Adrenal gland (tissue), 12 donors: ENCODE measurements around the gene LURAP1L. TPM values are rescaled to one million over a fixed set of nuclear protein-coding genes. Genes with fewer than 3 reads are reported as not detected.

Experiments
- DNase-seq, 7 donors: peaks; one replicate each; pipeline ENCODE4 v3.0.0-alpha.2; 2019 to 2020
- H3K27ac ChIP-seq, 5 donors: fragments of 200-600 bp; sonication (generic) in 4 of 5; 1 replicate in 3 of 5; 2 replicates in 2 of 5; pipeline versions ENCODE4 v1.5.1 to v1.8.0; 2016 to 2020; ENCODE audit warnings: mild to moderate bottlenecking in 1 of 5
- H3K27me3 ChIP-seq: fragments of 200-600 bp; 2 replicates; pipeline ENCODE4 v1.8.0; 2021
- H3K36me3 ChIP-seq, 2 donors: fragments of 200-600 bp; replicated peaks in 1 of 2; 1 replicate in 1 of 2; 2 replicates in 1 of 2; pipeline versions ENCODE4 v1.5.1 to v1.8.0; 2018 to 2022
- H3K4me1 ChIP-seq, 2 donors: fragments of 200-600 bp; replicated peaks in 1 of 2; 1 replicate in 1 of 2; 2 replicates in 1 of 2; pipeline versions ENCODE4 v1.5.1 to v1.8.0; 2018 to 2021
- H3K4me3 ChIP-seq, 4 donors: fragments of 200-600 bp; sonication (generic) in 3 of 4; one replicate each; pipeline ENCODE4 v1.5.1; 2016 to 2018
- H3K9me3 ChIP-seq, 3 donors: fragments of 200-600 bp; sonication (generic) in 1 of 3; replicated peaks in 1 of 3; 1 replicate in 2 of 3; 2 replicates in 1 of 3; pipeline versions ENCODE4 v1.5.1 to v1.8.0; 2016 to 2021
- CTCF ChIP-seq, 6 experiments: fragments of 450-650 bp in 4 of 6; fragments of 200-600 bp in 2 of 6; sonication (generic) in 1 of 6; IDR thresholded peaks; 1 replicate in 5 of 6; 2 replicates in 1 of 6; pipeline versions ENCODE4 v1.5.1 to v1.8.0; 2016 to 2021; ENCODE audit warnings: antibody characterized with exemption in 6 of 6, mild to moderate bottlenecking in 2 of 6, moderate library complexity in 1 of 6
- POLR2A ChIP-seq, 2 donors: fragments of 450-650 bp; IDR thresholded peaks; one replicate each; pipeline ENCODE4 v1.6.1; 2017; ENCODE audit warnings: antibody characterized with exemption in 2 of 2, mild to moderate bottlenecking in 2 of 2, moderate library complexity in 1 of 2
- WGBS, 4 donors: extraction: QIAGEN DNeasy Blood & Tissue Kit in 2 of 4; methylation state at CpG; one replicate each; pipeline versions ENCODE4 v1.1.5 to v1.1.7; 2013 to 2017; 5-methylcytosine and 5-hydroxymethylcytosine counted together
- intact Hi-C, 2 donors: fragments of 100-400 bp; cut with DNase I; formaldehyde crosslinking; loops; one replicate each; pipeline versions ENCODE4 v1.14.1 to v1.15.0; 2022 to 2023
- polyA plus RNA-seq, 3 donors: library from polyadenylated mRNA; stranded (reverse); fragments of 200-250 nt in 2 of 3; fragments of 350-450 nt in 1 of 3; fragmentation: Illumina TruSeq in 1 of 3; extraction: RNeasy Lipid Tissue Mini Kit (QIAGEN cat#74804) in 1 of 3; gene quantifications; one replicate each; pipeline ENCODE4 v1.2.3, GENCODE V29; 2013 to 2014
- total RNA-seq, 9 donors: library from RNA; depleted of rRNA in 4 of 9; stranded (reverse); fragments of >200 nt in 4 of 9; fragments of 120-200 nt in 1 of 9; fragmentation: NEBNext Ultra II Directional in 1 of 9; extraction: Animal tissue kit (Norgen Biotek cat#: 25700) in 1 of 9; gene quantifications; one replicate each; pipeline versions ENCODE4 v1.1.0 to v1.2.4, GENCODE V29; 2013 to 2023
- donor health status: healthy with polysubstance abuse.
- donor health status: Bipolar disorder and iron deficiency.
- donor health status: DM: yes; HTN: yes; CAD: no.
- donor health status: DM: no; HTN: no; CAD: no.
- donor health status: DM: no; HTN: no; CAD: no.
- donor health status: DM: yes; HTN: yes; CAD: no.

Gene LURAP1L
- total and polyA plus RNA-seq, 12 donors = 5.3 to 29.0 (median 10.3) TPM

GRCh38 chr9:12785260-12785770 is 10.5 kb downstream of the LURAP1L start:
- Histone ChIP-seq H3K4me3 (no peak overlapping the region), H3K9me3 (peaks cover 0 to 4% (median 0%) of the 10 kb centered on the region in 3 donors), H3K27me3 (no peaks in the 10 kb centered on the region), H3K27ac (peak overlapping the region in 3 of 5 donors; percentile 55 to 83 (median 74)), H3K4me1 (peaks cover 0 to 10% of the 10 kb centered on the region in 2 donors), H3K36me3 (no peaks in the 10 kb centered on the region)
- peak in 5 of 7 donors; percentile 26 to 66 (median 35) for DNase-seq
- 31 to 57% (median 45%) methylated on average over 2 of the region's 2 CpGs; no CpG with 5 or more reads in 1 of the 4 donors for WGBS, 4 donors
- TF ChIP-seq POLR2A (IDR thresholded peaks at IDR 0.05) = no peak
- no peak for TF ChIP-seq CTCF (IDR thresholded peaks at IDR 0.05)
- intact Hi-C loops = no loop called here

- H3K9me3 ChIP-seq = peaks cover 0 to 4% (median 0%) of the 10 kb centered on the region in 3 donors
- intact Hi-C loops = no loop called here
- TF ChIP-seq CTCF (IDR thresholded peaks at IDR 0.05) (no peak), POLR2A (IDR thresholded peaks at IDR 0.05) (no peak)
These were observed 11.1 kb downstream of the LURAP1L start for GRCh38 chr9:12785941-12786340.

GRCh38 chr9:12790001-12790400 is 15.2 kb downstream of the LURAP1L start:
- intact Hi-C loops = no loop called here
- H3K36me3 ChIP-seq = no peaks in the 10 kb centered on the region
- H3K9me3 ChIP-seq = no peaks in the 10 kb centered on the region
- H3K4me3 ChIP-seq = no peak overlapping the region
- no peak for DNase-seq
- peaks cover 0 to 28% of the 10 kb centered on the region in 2 donors for H3K4me1 ChIP-seq
- TF ChIP-seq POLR2A (IDR thresholded peaks at IDR 0.05) (no peak), CTCF (IDR thresholded peaks at IDR 0.05) (no peak)
- no peak overlapping the region for H3K27ac ChIP-seq
- no peaks in the 10 kb centered on the region for H3K27me3 ChIP-seq

More at GRCh38 chr9:12785941-12786340, 11.1 kb downstream of the LURAP1L start:
- H3K36me3 ChIP-seq = no peaks in the 10 kb centered on the region
- no peak for DNase-seq
- H3K27me3 ChIP-seq = no peaks in the 10 kb centered on the region
- peaks cover 0 to 10% of the 10 kb centered on the region in 2 donors for H3K4me1 ChIP-seq
- no peak overlapping the region for H3K4me3 ChIP-seq
- no peak overlapping the region for H3K27ac ChIP-seq

- Histone ChIP-seq H3K9me3 (no peaks in the 10 kb centered on the region), H3K36me3 (no peaks in the 10 kb centered on the region), H3K4me3 (no peak overlapping the region), H3K27ac (no peak overlapping the region), H3K4me1 (peaks cover 0 to 22% of the 10 kb centered on the region in 2 donors), H3K27me3 (no peaks in the 10 kb centered on the region)
- TF ChIP-seq POLR2A (IDR thresholded peaks at IDR 0.05) (no peak), CTCF (IDR thresholded peaks at IDR 0.05) (no peak)
- DNase-seq = no peak
- 60 to 75% (median 67%) methylated on average over 3 of the region's 3 CpGs for WGBS, 4 donors
- intact Hi-C loops = no loop called here
These were observed 16.1 kb downstream of the LURAP1L start for GRCh38 chr9:12790883-12791282.
